Measurements from ENCODE around the gene UTY.

GRCh38 chrY:13416869-13417661 is 62.8 kb downstream of the UTY start:
- TF ChIP-seq EZH2 (IDR thresholded peaks at IDR 0.05; ENCODE audit: low read length, unreplicated experiment) (no peak), CTCF (conservative IDR thresholded peaks at IDR 0.05; ENCODE audit: low read depth, low read length) (no peak)

All from PC-3 (cell line).